HG02759 (cell line): ENCODE results near the gene LUC7L3.

Experiments used
- ATAC-seq: cut with Tn5 transposase; IDR thresholded peaks from one replicate; pipeline ENCODE4 v1.9.1; 2021; ENCODE audit warnings: mild to moderate bottlenecking, moderate library complexity; ENCODE audit not compliant: unreplicated experiment

The LUC7L3 gene

GRCh38 chr17:50685691-50686493, 33.5 kb upstream of the LUC7L3 start:
- ATAC-seq: no peak

DNA sequence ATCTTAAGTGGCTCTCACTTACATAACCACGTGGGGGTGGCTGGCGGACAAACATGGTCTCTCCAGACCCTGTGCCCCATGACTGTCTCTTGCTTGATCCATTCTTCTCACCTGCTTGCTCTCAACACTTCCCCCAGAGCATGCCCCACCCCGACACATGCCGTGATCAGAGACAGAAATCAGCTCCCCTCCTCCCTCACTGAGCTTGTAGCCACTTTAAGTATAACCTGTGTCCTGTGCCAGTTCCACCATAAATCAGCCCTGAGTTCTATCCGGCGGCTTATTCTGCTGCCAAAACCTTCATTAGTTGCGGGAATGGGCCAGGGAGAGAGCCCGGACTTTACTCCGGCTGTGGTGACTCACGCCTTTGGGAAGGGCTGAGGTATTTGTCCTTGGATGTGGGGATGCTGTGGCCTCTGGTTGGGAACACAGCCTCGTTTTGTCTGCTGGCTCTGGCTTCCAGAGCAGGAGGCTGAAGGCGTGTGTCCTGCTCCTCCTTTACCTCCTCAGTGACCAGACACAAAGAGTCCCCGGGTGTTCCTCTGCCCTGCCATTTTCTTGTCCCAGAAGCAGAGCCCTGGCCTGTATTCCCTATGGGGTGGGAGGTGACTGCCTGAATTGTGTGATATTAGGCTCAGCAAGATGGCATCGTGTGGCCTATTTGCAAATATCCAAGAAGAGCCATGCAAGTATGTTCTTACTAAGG, 32.8 kb upstream of the LUC7L3 start:
- no peak for ATAC-seq

DNA sequence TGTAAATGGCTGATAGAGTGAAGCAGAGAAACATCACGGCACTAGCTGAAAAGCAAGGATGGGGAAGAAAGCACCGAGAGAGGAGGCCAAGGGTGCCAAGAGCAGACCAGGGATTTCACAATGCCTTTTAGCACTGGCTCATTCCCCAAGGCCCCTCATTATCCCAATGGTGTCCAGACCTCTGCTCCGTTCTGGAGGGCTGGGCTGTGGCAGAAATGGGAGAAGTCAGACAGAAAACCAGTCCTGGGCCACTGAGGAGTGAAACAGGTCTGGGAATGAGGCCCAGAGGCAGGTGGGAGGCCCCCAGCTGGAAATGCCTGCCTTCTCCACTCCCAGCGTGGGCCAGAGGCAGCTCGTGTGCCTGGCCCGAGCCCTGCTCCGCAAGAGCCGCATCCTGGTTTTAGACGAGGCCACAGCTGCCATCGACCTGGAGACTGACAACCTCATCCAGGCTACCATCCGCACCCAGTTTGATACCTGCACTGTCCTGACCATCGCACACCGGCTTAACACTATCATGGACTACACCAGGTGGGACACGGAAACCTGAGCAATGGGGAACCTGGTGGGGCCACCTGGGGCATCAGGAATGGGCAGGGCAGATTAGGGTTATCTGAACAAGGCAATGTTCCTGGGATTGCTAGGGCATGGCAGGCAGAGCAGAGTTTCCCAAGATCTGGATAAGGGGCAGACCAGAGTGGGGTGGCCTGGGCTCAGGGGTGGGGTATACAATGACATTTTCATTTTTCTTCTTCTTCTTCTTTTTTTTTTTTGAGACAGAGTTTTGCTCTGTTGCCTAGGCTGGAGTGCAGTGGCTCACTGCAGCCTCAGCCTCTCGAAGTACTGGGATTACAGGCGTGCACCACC, 32.0 kb upstream of the LUC7L3 start:
- ATAC-seq: no peak

DNA sequence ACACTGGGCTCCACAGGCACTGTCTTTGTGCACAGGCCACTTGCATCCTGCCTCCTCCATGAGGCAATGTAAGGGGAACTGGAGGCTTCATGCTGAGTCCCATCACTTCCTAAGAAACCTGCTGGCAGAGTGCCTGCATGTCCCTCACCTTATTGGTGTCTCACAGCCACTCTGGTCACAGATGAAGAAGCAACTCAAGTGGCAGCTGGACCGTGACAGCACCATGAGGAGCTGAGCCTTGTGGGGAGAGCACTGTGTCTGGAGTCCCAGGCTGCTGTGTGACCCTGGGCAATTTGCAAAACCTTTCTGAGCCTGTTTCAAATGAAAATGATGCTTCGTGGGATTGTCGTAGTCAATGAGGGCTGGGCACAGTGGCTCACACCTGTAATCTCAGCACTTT, 31.2 kb upstream of the LUC7L3 start:
- no peak for ATAC-seq

- no peak for ATAC-seq
Observed at GRCh38 chr17:50689251-50689650, 30.2 kb upstream of the LUC7L3 start.

GRCh38 chr17:50689956-50690886, 29.2 kb upstream of the LUC7L3 start:
- ATAC-seq: no peak

DNA sequence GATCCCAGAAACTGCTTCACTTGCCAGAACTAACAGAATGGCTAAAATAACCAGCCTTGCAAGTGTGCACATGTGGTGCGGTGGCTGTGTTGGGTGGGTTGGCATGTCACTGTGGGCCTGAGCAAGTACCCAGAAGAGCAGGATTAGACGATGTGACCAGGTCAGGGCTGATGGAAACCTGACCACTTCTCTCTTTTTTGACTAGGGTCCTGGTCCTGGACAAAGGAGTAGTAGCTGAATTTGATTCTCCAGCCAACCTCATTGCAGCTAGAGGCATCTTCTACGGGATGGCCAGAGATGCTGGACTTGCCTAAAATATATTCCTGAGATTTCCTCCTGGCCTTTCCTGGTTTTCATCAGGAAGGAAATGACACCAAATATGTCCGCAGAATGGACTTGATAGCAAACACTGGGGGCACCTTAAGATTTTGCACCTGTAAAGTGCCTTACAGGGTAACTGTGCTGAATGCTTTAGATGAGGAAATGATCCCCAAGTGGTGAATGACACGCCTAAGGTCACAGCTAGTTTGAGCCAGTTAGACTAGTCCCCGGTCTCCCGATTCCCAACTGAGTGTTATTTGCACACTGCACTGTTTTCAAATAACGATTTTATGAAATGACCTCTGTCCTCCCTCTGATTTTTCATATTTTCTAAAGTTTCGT, 28.4 kb upstream of the LUC7L3 start:
- ATAC-seq: no peak

GRCh38 chr17:50691550-50692447, 27.6 kb upstream of the LUC7L3 start:
- ATAC-seq: no peak

DNA sequence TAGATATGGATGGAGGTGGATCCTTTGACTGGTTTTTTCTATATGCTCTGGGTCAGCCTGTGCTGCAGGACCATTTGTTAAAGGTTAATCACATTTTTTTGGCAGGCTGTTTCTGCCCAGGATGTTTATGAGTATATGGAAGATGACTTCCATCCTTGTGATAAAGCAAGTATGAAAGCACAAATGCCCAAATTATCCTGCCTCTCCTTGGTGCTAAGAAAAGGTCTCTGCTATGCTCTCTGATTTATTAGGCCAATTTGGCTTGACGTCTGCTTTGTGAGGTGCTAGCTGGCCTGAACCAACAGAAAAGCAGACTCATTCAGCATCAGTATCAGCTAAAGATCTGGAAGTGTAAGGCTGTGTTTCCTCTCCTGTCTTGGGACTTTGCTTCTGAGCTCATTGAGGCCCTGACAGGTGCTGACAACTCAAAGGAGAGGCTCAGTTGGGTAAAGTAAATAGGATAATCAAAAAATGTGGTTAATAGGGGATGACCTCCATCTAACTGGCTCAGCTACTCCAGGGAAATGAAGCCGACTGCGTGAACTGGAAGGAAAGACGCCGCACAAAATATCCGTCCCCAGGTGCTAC, 26.9 kb upstream of the LUC7L3 start:
- no peak for ATAC-seq

- no peak for ATAC-seq
Observed at GRCh38 chr17:50693036-50693682, 26.2 kb upstream of the LUC7L3 start.

- no peak for ATAC-seq
Observed at GRCh38 chr17:50696365-50696879, 23.0 kb upstream of the LUC7L3 start.

DNA sequence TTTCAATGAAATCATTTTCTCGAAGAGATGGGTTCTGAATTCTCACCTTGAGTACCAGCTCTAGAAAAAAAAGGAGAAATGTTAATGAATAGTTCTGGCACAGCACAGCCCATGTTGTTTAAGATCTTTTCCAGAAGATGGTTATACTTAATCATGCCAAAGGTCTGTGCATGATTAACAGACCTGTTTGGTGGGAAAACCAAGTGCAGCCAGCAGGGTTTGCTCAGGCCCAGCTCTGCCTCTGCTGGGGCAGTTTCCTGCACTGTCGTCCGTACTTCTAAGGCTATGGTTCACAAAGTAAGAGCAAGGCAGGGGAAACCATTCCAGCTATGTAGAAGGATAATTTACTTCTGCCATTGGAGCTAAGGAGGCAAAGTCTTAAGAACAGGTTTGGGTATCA, 22.3 kb upstream of the LUC7L3 start:
- no peak for ATAC-seq

DNA sequence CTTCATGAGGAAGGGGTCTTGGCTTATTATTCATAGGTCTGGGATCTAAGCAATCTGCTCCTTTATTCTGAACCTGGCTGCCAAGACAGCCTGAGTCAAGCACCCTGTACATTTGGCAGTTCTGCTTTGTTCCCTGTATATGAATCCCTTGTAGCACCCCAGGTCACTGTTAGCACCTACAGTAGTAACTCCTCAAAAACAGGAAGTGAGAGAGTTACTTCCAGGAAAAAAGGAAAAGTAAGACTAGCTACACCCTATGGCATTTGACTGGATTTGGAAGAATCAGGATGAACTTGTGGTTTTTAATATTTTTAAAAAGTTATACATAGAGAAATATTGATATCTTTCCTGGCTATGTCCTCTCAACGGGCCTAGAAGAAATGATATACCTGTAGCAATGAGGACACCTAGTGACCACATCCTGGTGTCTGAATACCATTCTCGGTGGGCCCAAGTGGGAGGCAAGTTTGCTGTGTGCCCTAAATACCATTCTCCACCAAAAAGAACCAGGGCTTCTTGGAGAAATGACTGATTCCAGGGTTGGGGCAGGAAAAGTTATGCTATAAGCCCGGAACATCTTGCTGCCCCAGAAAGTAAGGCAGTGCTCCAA, 21.6 kb upstream of the LUC7L3 start:
- no peak for ATAC-seq

GRCh38 chr17:50699410-50699809, 20.0 kb upstream of the LUC7L3 start:
- no peak for ATAC-seq

- ATAC-seq: no peak
Observed at GRCh38 chr17:50703162-50703561, 16.2 kb upstream of the LUC7L3 start.

DNA sequence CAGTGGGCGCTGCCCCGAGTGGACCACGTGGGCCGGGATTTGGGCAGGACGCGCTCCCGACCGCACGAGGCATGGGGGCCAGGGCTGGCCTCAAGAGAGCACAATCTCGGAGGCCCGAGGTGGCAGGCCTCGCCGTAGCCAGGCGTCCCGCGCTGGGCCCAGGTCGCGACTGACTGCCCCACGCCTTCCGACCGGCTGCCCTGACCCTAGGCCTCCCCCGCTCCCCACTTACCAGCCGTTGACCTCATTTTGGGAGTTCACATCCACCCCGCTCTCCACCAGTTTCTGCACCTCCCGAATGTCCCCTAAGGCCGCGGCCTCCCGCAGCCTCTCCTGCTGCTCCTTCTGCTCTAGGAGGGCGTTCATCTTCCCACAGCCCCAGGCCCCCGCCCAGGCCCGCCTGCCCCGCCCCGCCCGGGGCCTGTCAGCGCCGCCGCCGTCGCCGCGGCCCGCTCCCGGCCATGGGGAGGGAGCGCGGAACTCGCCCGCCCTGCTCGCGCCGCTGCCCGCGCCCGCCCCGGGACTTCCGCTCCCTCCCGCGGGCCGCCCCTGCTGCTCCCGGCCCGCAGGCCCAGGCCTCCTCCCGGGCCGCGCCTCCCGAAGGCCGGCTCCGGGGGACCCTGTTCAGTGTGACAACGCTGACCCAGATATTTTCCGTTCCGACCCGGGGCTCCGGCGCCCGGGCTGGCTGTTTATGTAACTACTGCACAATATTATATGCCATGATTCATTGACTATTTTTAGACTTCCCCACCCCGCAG, 11.9 kb upstream of the LUC7L3 start, which contains the start of gene ANKRD40:
ANKRD40 (minus strand) TSS at position 626 of the 761 bp plus-strand sequence; CDS start at position 366, 260 bp downstream.
- ATAC-seq: peak; percentile 84
